Activated T-helper 9 cell treated with anti-CD3 and anti-CD28 coated beads, Interleukin-2, amount 50 U/mL, for 16 hours (primary cell): ENCODE results near the gene SHMT1.
"Not testable (repeated sequence)": the region's sequence is repeated elsewhere in the genome, so short reads cannot be mapped to it uniquely, and the experiment has no call there.

Experiments used
- DNase-seq: peaks from one replicate; pipeline ENCODE4 v3.0.0-alpha.2; 2020; ENCODE audit warnings: low read depth

SHMT1 gene

DNA sequence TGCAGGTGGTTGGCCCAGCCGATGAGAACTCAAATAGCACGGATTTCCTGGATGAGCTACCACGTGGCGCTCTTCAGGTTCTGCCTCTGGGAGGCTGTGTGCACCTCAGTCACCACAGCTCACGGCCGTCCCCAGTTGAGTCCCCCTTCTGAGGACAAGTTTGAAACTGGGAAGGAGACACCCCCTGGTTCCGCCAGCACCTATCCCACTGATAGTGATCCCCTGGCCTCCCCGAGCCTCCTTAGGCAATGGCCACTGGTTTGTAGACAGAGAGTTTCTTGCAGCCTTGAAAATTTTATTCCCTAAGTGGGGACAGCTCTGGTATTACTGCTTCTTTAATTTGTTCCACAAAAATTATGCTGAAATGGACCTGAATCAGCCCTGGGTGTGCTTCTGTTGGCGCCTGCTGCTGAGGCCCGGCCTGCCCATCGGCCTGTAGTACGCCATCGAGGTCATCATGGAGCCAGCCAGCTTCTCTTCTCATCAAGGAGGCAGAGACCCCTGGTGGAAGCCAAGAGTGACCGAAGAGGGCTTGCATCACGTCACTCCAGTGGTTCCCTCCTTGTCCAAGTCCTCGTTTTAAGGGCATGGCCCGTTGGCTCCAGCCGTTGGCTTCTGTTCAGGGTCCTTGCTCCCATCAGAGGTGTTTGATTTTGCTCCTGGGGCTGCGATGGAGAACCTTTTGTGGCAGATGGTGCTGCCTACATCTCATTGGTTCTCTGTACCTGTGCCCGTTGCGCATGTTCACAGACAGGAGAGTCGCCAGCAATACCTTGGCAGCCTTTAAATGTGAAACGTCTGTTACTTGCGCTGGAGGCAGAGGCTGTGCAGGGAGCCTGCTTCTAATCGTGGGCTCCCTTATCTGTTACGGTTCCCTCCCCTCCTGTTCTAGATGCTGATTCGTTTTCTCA is 39.0 kb downstream of the SHMT1 start:
- no peak for DNase-seq

DNA sequence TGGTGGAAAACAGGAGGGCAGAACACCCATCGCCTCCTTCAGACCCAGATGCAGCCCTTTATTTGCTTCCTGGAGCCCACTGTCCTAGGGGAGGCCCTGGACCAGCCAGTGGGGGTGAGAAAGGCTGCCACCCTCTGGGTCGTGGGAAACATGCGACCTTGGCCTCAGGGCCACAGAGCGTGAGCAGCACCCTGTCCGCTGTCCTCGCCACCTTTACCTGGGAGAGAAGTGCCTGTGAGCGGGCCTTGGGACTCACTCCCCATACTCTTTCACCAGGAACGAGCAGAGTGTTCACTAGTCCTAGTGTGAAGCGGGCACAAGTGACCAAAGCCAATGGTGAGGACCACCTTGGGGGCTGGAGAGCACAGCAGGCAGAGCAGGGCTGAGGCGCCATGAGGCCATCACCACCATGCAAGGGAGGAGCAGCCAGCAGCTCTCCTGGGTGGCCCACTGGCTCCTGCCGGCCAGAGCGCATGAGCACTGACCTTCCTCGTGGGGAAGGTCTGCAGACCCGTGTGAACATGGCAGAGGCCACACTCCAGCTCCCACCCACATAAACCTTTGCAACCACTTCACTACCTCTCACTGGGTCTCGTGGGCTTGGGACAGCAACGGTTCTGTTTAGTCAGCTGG is 39.7 kb downstream of the SHMT1 start:
- DNase-seq, result no peak

DNA sequence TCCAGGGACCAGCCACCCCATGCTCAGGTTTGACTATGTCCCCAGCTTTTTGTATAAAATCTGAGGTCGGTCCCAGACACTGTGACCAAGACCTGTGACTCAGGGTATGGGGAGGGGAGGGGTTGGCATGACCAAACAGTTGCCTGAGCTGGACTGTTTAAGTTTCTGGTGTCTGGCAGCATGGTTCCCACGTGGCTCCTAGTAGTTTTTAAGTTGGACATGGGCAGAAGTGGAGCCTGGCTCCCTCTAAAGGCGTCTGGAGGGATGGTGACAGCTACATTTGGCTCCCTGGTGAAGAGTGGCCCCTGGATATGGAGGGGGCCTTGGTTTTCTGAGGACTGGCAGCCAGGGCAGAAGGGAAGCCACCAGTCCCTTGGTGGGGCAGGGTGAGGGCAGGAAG is 40.3 kb downstream of the SHMT1 start:
- no peak for DNase-seq

DNA sequence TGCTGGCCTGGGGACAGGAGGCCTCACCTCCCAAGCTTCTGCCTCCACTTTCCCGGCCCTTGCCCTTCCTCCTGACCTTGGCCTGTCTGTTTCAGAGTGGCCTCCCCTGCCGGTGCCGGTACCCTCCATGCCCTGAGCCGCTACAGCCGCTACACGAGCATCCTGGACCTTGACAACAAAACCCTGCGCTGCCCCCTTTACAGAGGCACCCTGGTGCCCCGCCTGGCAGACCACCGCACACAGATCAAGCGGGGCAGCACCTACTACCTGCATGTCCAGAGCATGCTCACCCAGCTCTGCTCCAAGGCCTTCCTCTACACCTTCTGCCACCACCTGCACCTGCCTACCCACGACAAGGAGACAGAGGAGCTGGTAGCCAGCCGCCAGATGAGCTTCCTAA is 40.8 kb downstream of the SHMT1 start:
- no peak for DNase-seq

DNA sequence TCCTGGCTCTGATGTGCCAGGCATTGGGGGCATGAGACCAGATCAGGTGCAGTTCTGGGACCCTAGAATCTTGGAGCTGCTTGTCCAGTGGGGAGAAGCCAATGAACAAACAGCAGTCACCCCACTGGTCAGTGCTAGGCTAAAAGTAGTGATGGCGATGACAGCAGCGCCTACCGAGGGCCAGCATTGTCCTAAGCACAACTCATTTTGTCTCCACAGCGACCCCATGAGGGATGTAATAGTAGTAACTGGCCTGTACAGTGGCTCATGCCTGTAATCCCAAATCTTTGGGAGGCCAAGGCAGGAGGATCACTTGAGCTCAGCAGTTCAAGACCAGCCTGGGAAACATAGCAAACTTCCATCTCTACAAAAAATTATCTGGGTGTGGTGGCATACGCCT is 42.0 kb downstream of the SHMT1 start:
- no peak for DNase-seq

DNA sequence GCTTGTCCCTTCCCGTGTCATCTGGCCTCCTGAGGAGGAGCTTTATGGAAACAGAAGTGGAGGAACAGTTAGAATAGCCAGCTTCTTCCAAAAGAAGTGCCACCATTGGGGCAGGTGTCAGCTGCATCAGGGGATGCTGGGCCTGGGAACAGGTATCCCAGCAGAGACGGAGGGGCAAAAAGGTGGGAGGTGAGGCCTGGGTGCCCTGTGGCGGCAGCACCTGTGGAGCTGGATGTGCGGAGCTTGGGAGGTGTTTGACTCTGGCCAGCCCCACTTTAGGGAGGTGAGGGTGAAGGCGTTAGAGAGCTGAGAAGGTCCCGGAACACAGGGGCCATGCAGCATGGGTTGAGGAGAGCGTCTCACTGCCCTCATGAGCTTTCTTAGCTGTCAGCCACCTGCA is 43.0 kb downstream of the SHMT1 start:
- no peak for DNase-seq

DNA sequence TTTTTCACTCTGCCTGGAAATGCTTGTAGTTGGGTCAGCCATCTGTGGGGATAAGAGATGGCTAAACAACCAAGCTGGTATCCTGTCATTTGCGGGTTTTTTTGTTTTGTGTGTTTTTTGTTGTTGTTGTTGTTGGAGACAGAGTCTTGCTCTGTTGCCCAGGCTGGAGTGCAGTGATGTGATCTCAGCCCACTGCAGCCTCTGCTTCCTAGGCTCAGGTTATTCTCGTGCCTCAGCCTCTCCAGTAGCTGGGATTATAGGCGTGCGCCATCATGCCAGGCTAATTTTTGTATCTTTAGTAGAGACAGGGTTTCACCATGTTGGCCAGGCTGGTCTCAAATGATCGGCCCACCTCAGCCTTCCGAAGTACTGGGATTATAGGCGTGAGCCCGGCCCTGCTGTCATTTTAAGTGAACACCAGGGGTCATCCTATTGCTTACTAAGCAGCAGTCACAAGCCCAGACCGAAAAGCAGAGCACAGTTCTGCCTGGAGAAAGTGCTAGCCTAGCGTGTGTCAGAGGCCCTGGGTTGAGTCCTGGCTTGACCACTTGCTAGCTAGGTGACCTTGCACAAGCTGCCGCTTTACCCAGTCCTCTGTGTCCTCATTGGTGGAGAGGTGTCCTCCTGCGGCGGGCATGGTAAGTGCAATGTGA is 43.6 kb downstream of the SHMT1 start:
- DNase-seq, result no peak

DNA sequence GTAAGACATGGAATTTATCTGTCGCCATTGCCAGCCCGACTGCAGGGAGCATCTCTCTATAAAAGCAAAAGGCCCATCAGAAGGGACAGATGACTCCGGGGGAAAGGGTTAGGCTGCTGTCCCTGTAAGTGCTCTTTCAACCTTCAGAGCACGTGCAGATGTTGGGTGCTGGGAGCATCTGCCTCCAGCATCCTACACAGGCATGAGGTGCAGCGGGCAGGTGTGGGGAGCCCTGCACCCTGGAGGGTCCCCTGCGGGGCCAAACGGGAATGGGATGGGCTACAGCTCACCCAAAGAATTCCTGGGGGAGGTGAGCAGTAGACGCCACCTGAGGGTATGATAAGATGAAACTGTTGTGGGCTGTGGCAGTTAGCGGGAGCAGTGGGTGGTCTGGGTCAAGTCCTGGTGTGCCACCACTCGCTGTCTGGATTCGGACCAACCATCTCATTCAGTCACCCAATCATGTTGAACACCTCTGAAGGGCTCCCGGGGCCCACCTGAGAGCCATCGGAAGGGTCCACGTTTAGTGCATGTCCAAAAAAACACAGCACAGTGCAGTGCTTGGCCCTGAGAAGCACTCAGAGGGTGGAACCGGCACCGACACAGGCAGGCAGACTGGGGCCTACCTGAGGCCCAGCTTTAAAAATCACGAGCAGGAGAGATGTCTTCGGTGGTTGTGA is 44.4 kb downstream of the SHMT1 start:
- no peak for DNase-seq

DNA sequence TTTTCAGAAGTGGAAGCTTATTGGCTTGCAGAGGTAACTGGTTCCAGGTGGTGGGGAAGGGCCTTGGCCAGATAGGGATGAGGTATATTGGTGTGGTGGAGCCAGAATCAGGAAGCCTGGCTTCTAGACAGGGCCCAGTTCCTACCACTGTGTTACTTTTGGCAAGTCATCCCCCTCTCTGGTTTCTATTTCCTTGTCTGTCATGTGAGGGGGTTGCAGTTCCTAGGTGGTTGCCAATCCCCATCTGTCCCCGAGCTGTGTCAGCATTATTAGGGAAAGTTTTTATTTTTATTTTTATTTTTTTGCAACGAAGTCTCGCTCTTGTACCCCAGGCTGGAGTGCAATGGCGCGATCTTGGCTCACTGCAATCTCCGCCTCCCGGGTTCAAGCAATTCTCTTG is 45.2 kb downstream of the SHMT1 start:
- DNase-seq, result no peak

DNA sequence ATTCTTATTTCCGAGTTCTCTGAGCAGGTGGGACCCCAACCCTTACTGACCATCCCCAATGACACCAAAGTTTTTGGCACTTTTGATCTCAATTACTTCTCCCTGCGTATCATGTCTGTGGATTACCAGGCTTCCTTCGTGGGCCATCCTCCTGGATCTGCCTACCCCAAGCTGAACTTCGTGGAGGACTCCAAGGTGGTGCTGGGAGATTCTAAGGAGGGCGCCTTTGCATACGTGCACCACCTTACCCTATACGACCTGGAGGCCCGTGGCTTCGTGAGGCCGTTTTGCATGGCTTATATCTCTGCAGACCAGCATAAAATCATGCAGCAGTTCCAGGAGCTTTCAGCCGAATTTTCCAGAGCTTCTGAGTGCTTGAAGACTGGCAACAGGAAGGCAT is 47.4 kb downstream of the SHMT1 start:
- no peak for DNase-seq

DNA sequence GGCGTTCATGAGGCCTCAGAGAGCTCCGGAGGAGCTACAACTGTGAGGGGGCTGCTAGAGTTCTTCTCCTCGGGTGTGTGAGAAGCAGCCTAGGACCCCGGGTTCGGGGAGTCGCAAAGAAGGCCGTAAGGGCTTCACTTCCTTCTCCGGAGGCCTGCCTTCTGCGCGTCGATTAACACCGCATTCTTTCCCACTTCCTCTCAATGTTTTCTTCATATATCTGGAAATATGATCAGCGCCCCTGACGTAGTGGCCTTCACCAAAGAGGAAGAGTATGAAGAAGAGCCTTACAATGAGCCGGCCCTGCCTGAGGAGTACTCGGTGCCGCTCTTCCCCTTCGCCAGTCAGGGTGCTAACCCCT is 47.8 kb downstream of the SHMT1 start:
- DNase-seq, result no peak

DNA sequence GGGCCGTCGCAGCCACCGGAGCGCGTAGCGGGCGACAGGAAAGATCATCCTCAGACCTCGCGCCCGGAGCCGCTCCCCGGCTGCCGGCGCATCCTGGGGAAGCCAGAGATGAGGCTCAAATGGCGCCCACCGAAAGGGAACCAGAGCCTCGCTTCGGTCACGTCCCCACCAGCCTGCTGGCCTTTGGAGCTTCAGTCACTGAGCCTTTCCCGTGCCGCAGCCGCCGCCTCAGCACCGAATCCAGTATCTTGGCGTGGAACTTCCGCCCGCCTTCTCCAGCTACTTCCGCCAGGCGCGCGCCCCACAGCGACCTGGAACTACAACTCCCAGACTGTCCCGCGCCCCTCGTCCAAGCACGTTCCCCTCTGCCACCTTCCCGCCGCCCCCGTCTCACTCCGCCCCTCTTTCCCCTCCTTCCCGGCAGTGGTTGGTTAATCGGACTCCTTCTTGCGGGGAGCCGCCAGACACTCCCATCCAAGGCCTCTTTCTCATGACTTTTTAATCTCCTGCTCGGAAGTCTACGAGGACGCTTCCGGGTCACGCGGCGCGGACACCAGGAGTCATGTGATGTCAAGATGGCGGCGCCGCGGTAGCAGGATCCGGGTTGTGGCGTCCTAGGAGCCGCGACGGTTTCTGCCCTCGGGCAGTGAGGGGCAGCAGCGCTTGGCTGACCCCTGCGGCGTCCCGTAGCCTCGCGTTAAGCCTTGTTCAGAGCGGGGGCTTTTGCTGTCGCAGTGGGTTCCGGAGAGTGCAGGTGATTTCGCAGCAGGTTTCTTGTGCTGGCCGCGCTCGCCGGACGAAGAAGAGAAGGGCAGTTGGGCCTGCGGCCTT is 48.4 kb downstream of the SHMT1 start, which contains the start of the genes SMCR8 and TOP3A:
Gene SMCR8, plus strand, starts transcription at position 563 of the 831 bp plus-strand sequence. CDS start 497 bp downstream, outside the sequence.
Gene TOP3A, minus strand, starts transcription at position 264 of the 831 bp plus-strand sequence. Its CDS starts 216 bp downstream, at position 48.
- peak; percentile 98 for DNase-seq

DNA sequence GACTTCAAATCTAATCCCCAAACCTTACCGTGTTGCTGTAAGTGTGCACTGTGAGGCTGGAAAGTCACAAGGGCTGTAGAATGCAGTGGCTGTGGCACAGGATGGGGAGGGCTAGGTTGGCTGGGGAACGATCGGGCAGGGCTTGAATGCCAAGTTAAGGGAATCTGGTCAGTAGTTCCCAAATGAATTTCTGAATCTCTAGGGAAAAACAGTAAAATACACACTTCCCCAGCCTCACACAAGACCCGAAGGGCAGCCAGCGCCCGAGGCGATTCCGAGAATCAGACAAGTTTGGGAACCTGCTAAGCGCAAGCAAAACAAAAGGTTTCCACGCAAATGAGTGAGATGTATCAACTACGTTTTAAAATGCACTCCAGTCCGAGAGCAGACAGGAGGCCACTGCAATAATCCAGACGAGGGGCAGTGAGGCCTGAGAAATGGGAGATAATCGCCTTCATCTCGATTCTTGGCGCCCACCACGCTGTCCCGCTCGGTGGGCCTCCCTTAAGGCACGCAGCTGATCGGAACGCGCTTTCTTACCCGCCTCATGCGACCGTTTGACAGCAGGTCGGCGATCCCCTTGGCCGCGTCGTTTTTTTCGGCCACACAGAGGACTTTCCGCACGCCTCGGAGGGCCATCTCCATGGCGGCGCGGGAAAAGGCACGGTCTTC is 49.2 kb downstream of the SHMT1 start:
- no peak for DNase-seq

DNA sequence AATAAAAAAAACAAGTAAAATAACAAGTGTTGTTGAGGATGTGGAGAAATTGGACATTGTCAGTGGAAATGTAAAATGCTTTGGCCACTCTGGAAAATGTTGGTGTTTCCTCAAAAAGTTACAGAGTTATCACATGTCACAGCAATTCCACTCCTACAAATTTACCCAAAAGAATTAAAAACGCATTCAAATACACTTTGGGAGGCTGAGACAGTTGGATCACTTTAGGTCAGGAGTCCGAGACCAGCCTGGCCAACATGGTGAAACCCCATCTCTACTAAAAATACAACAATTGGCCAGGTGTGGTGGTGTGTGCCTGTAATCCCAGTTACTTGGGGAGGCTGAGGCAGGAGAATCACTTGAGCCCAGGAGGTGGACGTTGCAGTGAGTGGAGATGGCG is 54.1 kb downstream of the SHMT1 start:
- DNase-seq, result no peak

DNA sequence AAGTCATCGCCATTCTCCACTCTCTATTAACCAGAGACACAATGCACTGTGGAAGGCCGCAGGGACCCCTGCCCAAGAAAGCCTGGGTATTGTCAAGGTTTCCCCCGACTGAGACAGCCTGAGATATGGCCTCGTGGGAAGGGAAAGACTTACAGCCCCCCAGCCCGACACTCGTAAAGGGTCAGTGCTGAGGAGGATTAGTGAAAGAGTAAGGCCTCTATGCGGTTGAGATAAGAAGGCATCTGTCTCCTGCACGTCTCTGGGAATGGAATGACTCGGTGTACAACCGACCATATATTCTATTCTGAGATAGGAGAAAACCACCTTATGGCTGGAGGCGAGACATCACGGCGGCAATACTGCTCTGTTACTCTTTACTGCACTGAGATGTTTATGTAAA is 60.1 kb downstream of the SHMT1 start:
- not testable (repeated sequence) for DNase-seq

DNA sequence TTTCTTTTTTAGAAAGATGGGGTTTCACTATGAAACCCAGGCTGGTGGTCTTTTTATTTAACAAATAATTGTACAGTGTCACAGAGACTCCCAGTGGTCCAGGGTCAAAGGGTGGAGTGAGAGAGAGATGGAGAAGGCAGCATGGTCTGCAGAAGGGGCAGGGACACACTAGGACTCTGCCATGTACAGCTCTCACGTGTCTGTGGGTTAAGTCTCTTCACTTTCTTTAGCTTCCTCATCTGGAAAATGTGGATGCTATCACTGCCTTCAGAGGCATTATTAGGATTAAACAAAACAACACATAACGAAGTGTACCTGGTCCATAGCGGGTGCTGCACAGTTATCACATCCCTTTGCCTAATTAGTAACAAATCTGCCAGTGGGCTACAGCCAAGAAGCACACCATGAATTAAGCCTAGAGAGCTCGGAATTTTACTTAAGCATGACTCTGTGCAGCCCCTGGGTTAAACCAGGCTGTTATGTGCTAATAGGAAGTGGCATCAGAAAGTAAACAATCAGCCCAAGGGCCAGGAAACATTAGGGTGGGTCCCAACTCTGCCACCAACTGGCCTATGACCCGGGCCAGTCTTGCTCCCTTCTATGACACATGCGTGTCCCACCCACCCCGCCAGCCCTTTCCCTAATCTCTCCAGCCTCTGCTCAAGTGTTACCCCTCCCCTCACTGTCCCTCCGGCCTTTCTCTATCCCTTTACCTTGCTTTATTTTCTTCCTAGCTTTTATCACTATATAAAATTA is 62.4 kb downstream of the SHMT1 start:
- no peak for DNase-seq

DNA sequence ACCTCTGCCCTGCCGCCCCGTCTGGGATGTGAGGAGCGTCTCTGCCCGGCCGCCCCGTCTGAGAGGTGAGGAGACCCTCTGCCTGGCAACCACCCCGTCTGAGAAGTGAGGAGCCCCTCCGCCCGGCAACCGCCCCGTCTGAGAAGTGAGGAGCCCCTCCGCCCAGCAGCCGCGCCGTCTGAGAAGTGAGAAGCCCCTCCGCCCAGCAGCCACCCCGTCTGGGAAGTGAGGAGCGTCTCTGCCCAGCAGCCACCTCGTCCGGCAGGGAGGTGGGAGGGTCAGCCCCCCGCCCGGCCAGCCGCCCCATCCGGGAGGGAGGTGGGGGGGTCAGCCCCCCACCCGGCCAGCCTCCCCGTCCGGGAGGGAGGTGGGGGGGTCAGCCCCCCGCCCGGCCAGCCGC is 65.3 kb downstream of the SHMT1 start:
- DNase-seq, result not testable (repeated sequence)

DNA sequence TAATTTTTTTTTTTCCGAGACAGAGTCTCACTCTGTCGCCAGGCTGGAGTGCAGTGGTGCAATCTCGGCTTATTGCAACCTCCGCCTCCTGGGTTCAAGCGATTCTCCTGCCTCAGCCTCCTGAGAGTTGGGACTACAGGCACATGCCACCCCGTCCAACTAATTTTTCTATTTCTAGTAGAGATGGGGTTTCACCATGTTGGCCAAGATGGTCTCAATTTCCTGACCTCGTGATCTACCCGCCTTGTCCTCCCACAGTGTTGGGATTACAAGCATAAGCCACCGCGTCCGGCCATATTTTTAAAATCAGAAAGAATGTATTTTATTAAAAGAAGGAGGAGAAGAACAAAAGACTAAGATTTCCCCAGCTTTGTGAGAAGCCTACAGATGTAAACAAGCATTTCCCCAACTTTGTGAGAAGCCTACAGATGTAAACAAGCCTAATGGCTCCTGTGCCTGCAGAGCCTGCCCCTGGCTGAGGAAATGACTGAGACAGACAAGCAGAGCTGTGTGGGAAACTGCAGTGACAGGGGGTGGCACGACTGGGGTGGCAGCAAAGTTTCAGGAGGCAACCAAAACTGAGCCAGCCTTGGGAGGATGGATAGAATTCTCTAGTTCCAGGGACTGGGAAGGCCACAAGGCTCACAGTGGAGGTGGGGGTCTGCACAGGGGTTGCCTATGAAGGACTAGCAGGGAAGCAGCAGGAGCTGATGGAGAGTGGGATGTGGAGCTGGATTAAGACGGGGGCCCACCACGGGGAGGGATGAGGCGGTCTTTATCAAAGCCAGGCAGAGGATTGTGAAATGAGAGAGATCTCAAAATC is 71.4 kb downstream of the SHMT1 start:
- no peak for DNase-seq

DNA sequence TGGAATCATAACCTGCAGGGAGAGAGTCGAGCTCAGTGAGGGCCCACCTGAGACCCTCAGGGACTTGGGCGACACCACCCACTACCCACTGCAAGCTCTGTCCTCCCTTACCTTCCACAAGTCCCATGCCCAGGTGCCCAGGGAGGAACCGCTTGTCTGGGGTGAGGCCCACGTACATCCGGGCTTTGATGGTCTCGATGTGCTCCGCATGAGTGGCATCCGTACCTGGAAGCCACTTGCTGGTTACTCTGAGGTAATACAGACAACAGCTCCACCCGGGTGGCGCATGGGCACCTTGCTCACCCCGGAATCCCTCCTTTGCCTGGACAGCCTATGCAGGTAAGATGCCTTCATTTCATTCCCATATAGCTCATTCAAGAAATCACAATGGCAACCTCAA is 78.1 kb downstream of the SHMT1 start:
- DNase-seq, result no peak
